ENCODE data around the gene MLLT1. TPM values are rescaled to one million over a fixed set of nuclear protein-coding genes. Genes with fewer than 3 reads are reported as not detected.
A peak's percentile ranks its signal among the peaks of the same experiment; 100 is the strongest.

The MLLT1 gene
- total and polyA plus RNA-seq, 8 donors = 19.6 to 37.5 (median 25.4) TPM

DNA sequence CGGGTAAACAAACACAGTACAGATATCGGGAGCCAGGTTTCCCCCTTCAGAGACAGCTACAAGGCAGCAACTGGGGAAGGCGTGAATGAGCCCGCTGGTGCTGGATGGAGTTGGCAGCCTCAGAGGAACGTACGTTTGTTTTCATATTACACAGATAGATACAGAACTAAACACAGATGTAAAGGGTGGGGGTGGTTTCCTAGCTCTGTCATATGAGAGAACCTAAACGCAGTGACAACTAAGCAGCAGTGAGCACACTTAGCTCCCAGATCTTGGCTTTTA is 32.8 kb downstream of the MLLT1 start:
- Histone ChIP-seq H3K27me3 (no peaks in the 10 kb centered on the region), H3K9me3 (no peaks in the 10 kb centered on the region), H3K4me3 (no peak overlapping the region), H3K4me1 (peaks cover 0 to 8% (median 0%) of the 10 kb centered on the region in 3 donors), H3K27ac (no peak overlapping the region), H3K36me3 (no peaks in the 10 kb centered on the region)
- TF ChIP-seq, protein P1, sequence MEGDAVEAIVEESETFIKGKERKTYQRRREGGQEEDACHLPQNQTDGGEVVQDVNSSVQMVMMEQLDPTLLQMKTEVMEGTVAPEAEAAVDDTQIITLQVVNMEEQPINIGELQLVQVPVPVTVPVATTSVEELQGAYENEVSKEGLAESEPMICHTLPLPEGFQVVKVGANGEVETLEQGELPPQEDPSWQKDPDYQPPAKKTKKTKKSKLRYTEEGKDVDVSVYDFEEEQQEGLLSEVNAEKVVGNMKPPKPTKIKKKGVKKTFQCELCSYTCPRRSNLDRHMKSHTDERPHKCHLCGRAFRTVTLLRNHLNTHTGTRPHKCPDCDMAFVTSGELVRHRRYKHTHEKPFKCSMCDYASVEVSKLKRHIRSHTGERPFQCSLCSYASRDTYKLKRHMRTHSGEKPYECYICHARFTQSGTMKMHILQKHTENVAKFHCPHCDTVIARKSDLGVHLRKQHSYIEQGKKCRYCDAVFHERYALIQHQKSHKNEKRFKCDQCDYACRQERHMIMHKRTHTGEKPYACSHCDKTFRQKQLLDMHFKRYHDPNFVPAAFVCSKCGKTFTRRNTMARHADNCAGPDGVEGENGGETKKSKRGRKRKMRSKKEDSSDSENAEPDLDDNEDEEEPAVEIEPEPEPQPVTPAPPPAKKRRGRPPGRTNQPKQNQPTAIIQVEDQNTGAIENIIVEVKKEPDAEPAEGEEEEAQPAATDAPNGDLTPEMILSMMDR (IDR thresholded peaks at IDR 0.05) = no peak
- no peak for ATAC-seq
- 79 to 87% methylated on average over 7 of the region's 7 CpGs for WGBS, 2 donors
- FAIRE-seq = no peak
- DNase-seq = no peak
- intact Hi-C loops (cut with DNase I) = no loop called here

DNA sequence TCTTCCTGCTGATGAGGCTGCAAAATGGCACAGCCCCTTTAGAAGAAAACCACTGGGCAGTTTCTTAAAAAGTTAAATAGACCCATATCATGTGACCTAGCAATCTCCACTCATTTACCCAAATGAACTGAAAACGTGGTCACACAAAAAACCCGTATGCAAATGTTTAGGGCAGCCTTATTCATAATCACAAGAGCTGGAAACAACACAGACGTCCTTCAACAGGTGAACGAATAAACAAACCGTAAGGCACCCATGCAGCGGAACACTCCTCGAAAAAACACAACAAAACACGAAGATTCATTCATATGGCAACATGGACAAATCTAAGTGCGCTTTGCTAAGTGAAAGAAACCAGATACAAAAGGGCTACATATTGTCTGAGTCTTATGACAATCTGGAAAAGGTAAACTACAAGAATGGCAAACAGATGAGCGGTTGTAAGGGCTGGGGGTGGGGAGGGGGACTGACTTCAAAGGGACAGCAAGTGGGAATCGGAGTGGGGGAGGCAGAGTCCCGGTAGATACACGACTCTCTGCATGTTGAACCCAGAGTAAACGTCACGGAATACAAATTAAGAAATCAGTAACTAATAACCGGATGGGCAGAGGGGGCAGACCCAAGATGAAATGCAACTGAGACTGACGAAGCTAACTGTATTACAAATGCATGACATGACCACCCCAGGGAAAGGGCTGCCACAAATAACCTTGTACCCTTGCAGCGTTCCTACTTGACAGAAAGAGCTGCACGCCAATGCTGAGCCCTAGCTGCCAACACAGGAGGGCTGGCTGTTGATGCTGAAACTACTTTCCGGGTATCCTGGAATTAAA is 33.4 kb downstream of the MLLT1 start:
- Histone ChIP-seq H3K27me3 (no peaks in the 10 kb centered on the region), H3K9me3 (no peaks in the 10 kb centered on the region), H3K27ac (no peak overlapping the region), H3K4me1 (peaks cover 0 to 8% (median 0%) of the 10 kb centered on the region in 3 donors), H3K36me3 (no peaks in the 10 kb centered on the region), H3K4me3 (no peak overlapping the region)
- ATAC-seq (no peak), FAIRE-seq (no peak), DNase-seq (no peak)
- 90 to 97% methylated on average over 20 of the region's 20 CpGs for WGBS, 2 donors
- TF ChIP-seq, protein P1 (IDR thresholded peaks at IDR 0.05) = no peak
- intact Hi-C loops (cut with DNase I) = no loop called here

- FAIRE-seq = no peak
- peak in 1 of 6 donors; percentile 44 for DNase-seq
- Histone ChIP-seq H3K4me1 (peaks cover 4 to 18% (median 14%) of the 10 kb centered on the region in 3 donors), H3K9me3 (no peaks in the 10 kb centered on the region), H3K4me3 (no peak overlapping the region), H3K36me3 (no peaks in the 10 kb centered on the region), H3K27me3 (no peaks in the 10 kb centered on the region), H3K27ac (no peak overlapping the region)
- no peak for ATAC-seq
- intact Hi-C loops (cut with DNase I) = no loop called here
- WGBS, 2 donors = 74 to 76% methylated on average over 10 of the region's 10 CpGs
- TF ChIP-seq, protein P1 (IDR thresholded peaks at IDR 0.05) = no peak
Observed at GRCh38 chr19:6242677-6243076, 37.1 kb downstream of the MLLT1 start.

GRCh38 chr19:6241680-6242377 is 37.9 kb downstream of the MLLT1 start:
- peak in 2 of 4 donors; percentile 13 to 26 for ATAC-seq
- 71 to 73% methylated on average over 25 of the region's 25 CpGs for WGBS, 2 donors
- H3K9me3 ChIP-seq = no peaks in the 10 kb centered on the region
- no peak for FAIRE-seq
- H3K27ac ChIP-seq = no peak overlapping the region
- TF ChIP-seq, protein P1 (IDR thresholded peaks at IDR 0.05) = no peak
- no peaks in the 10 kb centered on the region for H3K27me3 ChIP-seq
- peak in 2 of 6 donors; percentile 39 to 81 for DNase-seq
- no peak overlapping the region for H3K4me3 ChIP-seq
- H3K4me1 ChIP-seq = peaks cover 10 to 23% (median 18%) of the 10 kb centered on the region in 3 donors
- H3K36me3 ChIP-seq = no peaks in the 10 kb centered on the region
- intact Hi-C loops (cut with DNase I) = no loop called here

- peak in 1 of 6 donors; percentile 62 for DNase-seq
- no peak overlapping the region for H3K27ac ChIP-seq
- TF ChIP-seq, protein P1 (IDR thresholded peaks at IDR 0.05) = no peak
- H3K4me1 ChIP-seq = peaks cover 15 to 25% (median 22%) of the 10 kb centered on the region in 3 donors
- ATAC-seq = no peak
- FAIRE-seq = no peak
- 91 to 94% methylated on average over 12 of the region's 12 CpGs for WGBS, 2 donors
- no peak overlapping the region for H3K4me3 ChIP-seq
- no peaks in the 10 kb centered on the region for H3K27me3 ChIP-seq
- H3K36me3 ChIP-seq = no peaks in the 10 kb centered on the region
- intact Hi-C loops (cut with DNase I) = no loop called here
- no peaks in the 10 kb centered on the region for H3K9me3 ChIP-seq
Observed at GRCh38 chr19:6241056-6241455, 38.7 kb downstream of the MLLT1 start.
